Astrocyte (in vitro differentiated cells and primary cell): ENCODE results near the gene ZC3H12C.

Source experiments
- EZH2 ChIP-seq: IDR thresholded peaks from 2 replicates; pipeline ENCODE4 v1.6.1; 2012; ENCODE audit warnings: mild to moderate bottlenecking, low read length, inconsistent platforms; ENCODE audit not compliant: insufficient read depth
- TF ChIP-seq, protein P1 (sequence below): IDR thresholded peaks from 2 replicates; pipeline ENCODE4 v1.5.1; 2011; ENCODE audit warnings: low read depth, mild to moderate bottlenecking, inconsistent platforms, low read length, moderate library complexity; ENCODE audit not compliant: insufficient read depth

DNA sequence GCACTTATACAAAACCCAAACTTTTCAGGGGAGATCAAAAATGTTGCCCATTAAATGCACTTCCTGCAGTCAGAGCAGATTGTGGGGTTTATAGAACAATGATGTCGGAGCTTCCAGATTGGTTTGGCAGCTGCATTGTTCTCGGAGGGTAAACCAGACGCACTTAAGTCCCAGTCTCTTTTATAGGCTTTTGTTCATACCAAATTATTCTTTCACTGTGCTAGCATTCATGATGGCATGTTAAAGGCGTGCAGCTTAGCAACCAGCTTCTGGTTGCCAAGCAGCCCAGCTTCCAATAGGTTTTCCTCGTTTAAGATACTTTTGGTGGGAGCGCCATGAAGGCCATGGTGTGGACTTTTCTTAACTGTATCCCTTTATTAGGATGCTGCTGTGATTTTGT is 40.9 kb downstream of the ZC3H12C start:
- TF ChIP-seq, protein P1, sequence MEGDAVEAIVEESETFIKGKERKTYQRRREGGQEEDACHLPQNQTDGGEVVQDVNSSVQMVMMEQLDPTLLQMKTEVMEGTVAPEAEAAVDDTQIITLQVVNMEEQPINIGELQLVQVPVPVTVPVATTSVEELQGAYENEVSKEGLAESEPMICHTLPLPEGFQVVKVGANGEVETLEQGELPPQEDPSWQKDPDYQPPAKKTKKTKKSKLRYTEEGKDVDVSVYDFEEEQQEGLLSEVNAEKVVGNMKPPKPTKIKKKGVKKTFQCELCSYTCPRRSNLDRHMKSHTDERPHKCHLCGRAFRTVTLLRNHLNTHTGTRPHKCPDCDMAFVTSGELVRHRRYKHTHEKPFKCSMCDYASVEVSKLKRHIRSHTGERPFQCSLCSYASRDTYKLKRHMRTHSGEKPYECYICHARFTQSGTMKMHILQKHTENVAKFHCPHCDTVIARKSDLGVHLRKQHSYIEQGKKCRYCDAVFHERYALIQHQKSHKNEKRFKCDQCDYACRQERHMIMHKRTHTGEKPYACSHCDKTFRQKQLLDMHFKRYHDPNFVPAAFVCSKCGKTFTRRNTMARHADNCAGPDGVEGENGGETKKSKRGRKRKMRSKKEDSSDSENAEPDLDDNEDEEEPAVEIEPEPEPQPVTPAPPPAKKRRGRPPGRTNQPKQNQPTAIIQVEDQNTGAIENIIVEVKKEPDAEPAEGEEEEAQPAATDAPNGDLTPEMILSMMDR: no peak
- no peak for TF ChIP-seq EZH2
